H1 (cell line): ENCODE measurements around the gene SH3D19. TPM values are rescaled to one million over a fixed set of nuclear protein-coding genes. Genes with fewer than 3 reads are reported as not detected.

Source experiments
- NANOG ChIP-seq: IDR thresholded peaks from 2 replicates; pipeline ENCODE4 v1.6.1; 2011; ENCODE audit warnings: low read length, low read depth, mild to moderate bottlenecking, inconsistent platforms; ENCODE audit not compliant: insufficient read depth, poor library complexity, severe bottlenecking
- polyA plus RNA-seq, 7 experiments: library from polyadenylated mRNA; depleted of rRNA in 3 of 7; stranded (reverse) in 5 of 7; unstranded in 2 of 7; fragments of >200 nt in 5 of 7; fragments of 200-250 nt in 2 of 7; gene quantifications; 1 replicate in 5 of 7; 2 replicates in 1 of 7; 4 replicates in 1 of 7; pipeline versions ENCODE4 v1.2.1 to v1.2.3, GENCODE V29; 2011 to 2013; ENCODE audit warnings: missing spikeins in 2 of 7, mixed read lengths in 2 of 7
- total RNA-seq: library from RNA; stranded (reverse); fragmentation: NEBNext Ultra II Directional; extraction: Animal tissue kit (Norgen Biotek cat#: 25700); gene quantifications from 2 replicates; pipeline ENCODE4 v1.2.1, GENCODE V29; 2021

The SH3D19 gene
- total and polyA plus RNA-seq, 2 of the 8 experiments (the other 6 are each of a cell fraction or from before 2014, with no cell fraction given) = 11.7 to 51.3 TPM

- TF ChIP-seq NANOG = no peak
Measured at GRCh38 chr4:151347490-151348235, 22.3 kb upstream of the SH3D19 start (continued).
